Chondrocyte (in vitro differentiated cells): ENCODE results near the gene GALNT9. TPM values are rescaled to one million over a fixed set of nuclear protein-coding genes. Genes with fewer than 3 reads are reported as not detected.
"Not testable (repeated sequence)": the region's sequence is repeated elsewhere in the genome, so short reads cannot be mapped to it uniquely, and the experiment has no call there.

ENCODE experiments used
- DNase-seq: peaks from one replicate; pipeline ENCODE4 v3.0.0; 2021; ENCODE audit warnings: mixed read lengths, low spot score
- H3K27ac Mint-ChIP-seq: one replicate; pipeline ENCODE4 v1.8.0; 2021; ENCODE audit warnings: mild to moderate bottlenecking, moderate library complexity, mixed read lengths; ENCODE audit not compliant: unreplicated experiment
- H3K27me3 Mint-ChIP-seq: 2 replicates; pipeline ENCODE4 v1.8.0; 2021; ENCODE audit warnings: low read depth, mixed read lengths
- H3K36me3 Mint-ChIP-seq: 2 replicates; pipeline ENCODE4 v1.8.0; 2021; ENCODE audit warnings: low read depth, mixed read lengths
- H3K4me1 Mint-ChIP-seq: 2 replicates; pipeline ENCODE4 v1.8.0; 2021; ENCODE audit warnings: low read depth, mild to moderate bottlenecking, mixed read lengths
- H3K4me3 Mint-ChIP-seq: one replicate; pipeline ENCODE4 v1.8.0; 2021; ENCODE audit warnings: mild to moderate bottlenecking, moderate library complexity, mixed read lengths; ENCODE audit not compliant: unreplicated experiment
- H3K9me3 Mint-ChIP-seq: 2 replicates; pipeline ENCODE4 v1.8.0; 2021; ENCODE audit warnings: low read depth, mixed read lengths
- total RNA-seq: library from RNA; stranded (reverse); gene quantifications from 3 replicates; pipeline ENCODE4 v1.2.1, GENCODE V29; 2021
- TF ChIP-seq, protein P1 (sequence below): fragments of 200-600 bp; sonication (generic); IDR thresholded peaks from 2 replicates; pipeline ENCODE4 v1.5.0; 2021; ENCODE audit warnings: antibody characterized with exemption, mild to moderate bottlenecking, moderate library complexity

GALNT9 gene
- total RNA-seq, 1 donor from 2014 or later: not detected

DNA sequence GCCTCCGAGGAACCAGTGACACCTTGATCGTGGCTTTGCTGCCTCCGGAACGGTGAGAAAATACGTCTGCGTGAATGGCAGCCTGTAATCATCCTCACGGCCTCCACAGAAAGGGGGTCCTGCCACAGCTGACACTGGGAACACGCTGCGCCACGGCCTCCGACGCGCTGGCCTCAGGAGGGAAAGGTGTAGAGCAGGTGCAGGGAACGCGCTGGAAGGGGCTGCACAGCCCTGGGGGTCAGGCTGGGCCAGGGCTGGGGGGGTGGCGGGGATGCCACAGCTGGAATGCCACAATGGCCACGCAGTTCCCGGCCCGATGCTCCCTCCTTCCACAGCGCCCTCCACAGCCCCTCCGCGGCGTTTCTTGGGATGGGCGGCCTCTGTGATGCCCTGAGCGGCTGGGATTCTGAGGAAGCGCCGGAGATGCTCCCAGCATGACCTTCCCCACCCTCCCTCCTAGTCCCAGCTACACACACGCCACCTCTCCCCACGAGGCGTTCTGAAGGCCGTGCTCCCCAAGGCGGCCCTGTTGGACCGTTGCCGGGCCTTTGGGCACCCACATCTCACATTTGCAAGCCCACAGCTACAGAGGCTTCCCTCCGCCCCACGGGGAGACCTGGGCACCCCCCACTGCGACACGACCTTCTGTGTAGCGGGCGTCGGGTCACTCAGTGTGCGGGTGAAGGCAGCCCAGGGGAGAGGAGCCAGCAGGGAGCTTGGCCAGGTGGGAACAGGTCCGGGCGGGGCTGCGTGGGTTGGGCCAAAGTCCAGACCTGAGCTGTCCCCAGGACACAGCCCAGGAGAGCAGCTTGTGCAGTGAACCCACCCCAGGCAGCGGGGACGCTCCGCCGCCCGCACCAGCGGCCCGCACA is 31.8 kb upstream of the GALNT9 start:
- no peak overlapping the region for H3K4me3 Mint-ChIP-seq
- H3K27ac Mint-ChIP-seq: no peak overlapping the region
- TF ChIP-seq, protein P1, sequence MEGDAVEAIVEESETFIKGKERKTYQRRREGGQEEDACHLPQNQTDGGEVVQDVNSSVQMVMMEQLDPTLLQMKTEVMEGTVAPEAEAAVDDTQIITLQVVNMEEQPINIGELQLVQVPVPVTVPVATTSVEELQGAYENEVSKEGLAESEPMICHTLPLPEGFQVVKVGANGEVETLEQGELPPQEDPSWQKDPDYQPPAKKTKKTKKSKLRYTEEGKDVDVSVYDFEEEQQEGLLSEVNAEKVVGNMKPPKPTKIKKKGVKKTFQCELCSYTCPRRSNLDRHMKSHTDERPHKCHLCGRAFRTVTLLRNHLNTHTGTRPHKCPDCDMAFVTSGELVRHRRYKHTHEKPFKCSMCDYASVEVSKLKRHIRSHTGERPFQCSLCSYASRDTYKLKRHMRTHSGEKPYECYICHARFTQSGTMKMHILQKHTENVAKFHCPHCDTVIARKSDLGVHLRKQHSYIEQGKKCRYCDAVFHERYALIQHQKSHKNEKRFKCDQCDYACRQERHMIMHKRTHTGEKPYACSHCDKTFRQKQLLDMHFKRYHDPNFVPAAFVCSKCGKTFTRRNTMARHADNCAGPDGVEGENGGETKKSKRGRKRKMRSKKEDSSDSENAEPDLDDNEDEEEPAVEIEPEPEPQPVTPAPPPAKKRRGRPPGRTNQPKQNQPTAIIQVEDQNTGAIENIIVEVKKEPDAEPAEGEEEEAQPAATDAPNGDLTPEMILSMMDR: no peak
- H3K27me3 Mint-ChIP-seq: peaks cover 2% of the 10 kb centered on the region
- H3K36me3 Mint-ChIP-seq: no peaks in the 10 kb centered on the region
- peak; percentile 85 for DNase-seq
- H3K4me1 Mint-ChIP-seq: peaks cover 6% of the 10 kb centered on the region
- no peaks in the 10 kb centered on the region for H3K9me3 Mint-ChIP-seq

DNA sequence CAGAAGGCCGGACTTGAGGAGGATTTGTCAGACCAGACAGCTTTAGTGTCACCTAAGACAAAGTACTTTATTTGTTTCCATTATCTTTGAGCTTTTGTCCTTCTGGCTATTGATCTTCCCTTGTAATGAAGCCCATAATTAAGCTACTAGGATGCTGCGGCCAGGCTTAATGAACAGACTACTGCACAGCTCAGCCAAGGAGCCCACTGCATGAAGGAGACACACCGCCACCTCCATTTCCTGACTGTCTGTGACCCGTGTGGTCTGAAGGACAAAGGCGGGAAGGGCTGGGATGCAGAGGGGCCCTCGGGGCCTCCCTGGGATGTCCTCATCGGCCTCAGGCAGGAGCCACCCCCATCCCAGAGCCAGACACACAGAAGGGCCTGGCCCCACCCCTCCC is 31.0 kb upstream of the GALNT9 start:
- no peak overlapping the region for H3K27ac Mint-ChIP-seq

DNA sequence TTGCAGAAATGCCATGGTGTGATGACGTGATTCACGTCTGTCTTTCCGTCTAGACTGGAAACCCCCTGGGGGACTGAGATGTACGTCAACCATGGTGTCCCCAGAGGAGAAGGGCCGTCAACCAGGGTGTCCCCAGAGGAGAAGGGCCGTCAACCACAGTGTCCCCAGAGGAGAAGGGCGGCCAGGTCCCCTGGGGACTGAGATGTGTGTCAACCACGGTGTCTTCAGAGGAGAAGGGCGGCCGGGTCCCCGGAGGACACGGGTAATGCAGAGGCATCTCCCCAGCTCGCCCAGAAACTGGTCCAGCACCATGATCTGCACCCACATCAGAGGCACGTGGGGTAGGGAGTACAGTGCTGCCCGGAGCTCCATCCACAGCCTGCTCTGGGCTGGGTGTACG is 30.6 kb upstream of the GALNT9 start:
- no peak overlapping the region for H3K4me3 Mint-ChIP-seq
- DNase-seq: peak; percentile 94
- no peaks in the 10 kb centered on the region for H3K9me3 Mint-ChIP-seq
- no peak overlapping the region for H3K27ac Mint-ChIP-seq
- peaks cover 2% of the 10 kb centered on the region for H3K27me3 Mint-ChIP-seq
- H3K36me3 Mint-ChIP-seq: no peaks in the 10 kb centered on the region
- TF ChIP-seq, protein P1: no peak
- peaks cover 6% of the 10 kb centered on the region for H3K4me1 Mint-ChIP-seq

More for the DNA sequence above, 31.0 kb upstream of the GALNT9 start:
- peaks cover 6% of the 10 kb centered on the region for H3K4me1 Mint-ChIP-seq
- peaks cover 2% of the 10 kb centered on the region for H3K27me3 Mint-ChIP-seq
- TF ChIP-seq, protein P1: no peak
- DNase-seq: no peak
- H3K9me3 Mint-ChIP-seq: no peaks in the 10 kb centered on the region
- H3K36me3 Mint-ChIP-seq: no peaks in the 10 kb centered on the region
- H3K4me3 Mint-ChIP-seq: no peak overlapping the region

DNA sequence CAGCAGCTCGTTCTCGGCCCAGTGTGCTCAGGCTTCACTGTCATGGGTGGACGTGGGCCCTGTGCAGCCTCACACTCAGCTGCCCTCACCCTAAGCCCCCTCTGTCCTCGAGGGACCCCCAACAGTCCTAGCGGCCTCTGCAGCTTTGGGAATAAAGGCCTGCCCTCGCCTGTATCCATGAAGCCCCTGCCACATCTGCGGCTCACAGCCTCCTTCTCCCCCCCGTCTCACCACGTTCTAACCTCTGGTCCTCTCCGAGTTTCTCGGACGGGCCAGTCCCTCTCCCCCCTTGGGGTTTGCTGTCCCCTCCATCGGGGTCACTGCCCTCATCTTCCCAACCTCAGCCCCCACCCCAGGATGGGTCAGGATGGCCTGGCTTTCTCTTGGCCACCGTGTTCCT is 30.2 kb upstream of the GALNT9 start:
- Mint-ChIP-seq H3K9me3 (no peaks in the 10 kb centered on the region), H3K4me1 (peaks cover 6% of the 10 kb centered on the region), H3K27me3 (peaks cover 2% of the 10 kb centered on the region), H3K27ac (no peak overlapping the region), H3K4me3 (no peak overlapping the region), H3K36me3 (no peaks in the 10 kb centered on the region)
- TF ChIP-seq, protein P1: no peak
- peak; percentile 75 for DNase-seq

DNA sequence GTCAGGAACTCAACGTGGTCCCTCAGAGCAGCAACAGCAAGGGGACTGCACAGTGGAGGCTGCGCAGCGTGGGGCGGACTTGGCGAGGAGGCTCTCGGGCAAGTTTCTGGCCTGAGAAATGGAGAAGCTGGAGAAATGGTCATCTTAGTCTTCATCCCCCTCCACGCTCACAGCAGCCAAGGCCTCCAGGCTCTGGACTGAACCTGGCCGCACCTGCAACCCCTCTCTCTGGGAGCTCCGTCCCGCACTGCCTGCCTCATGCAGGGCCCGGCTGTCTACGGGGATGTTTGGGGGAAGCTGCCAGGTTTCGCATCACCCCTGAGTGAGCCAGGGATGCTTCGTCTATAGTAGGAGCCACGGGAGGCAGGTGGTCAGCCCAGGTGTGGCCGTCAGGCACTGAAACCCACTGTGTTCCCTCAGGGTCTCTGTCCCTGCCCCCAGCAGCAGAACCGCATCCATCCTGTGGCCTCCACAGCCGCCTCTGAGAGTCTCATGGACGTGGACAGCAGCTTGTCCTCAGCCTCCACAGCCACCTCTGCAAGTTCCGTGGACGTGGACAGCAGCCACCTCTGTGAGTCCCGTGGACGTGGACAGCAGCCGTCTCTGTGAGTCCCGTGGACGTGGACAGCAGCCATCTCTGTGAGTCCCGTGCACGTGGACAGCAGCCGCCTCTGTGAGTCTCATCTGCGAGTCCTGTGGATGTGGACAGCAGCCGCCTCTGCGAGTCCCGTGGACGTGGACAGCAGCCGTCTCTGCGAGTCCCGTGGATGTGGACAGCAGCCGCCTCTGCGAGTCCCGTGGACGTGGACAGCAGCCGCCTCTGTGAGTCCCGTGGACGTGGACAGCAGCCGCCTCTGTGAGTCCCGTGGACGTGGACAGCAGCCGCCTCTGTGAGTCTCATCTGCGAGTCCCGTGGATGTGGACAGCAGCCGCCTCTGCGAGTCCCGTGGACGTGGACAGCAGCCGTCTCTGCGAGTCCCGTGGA is 29.1 kb upstream of the GALNT9 start:
- not testable (repeated sequence) for H3K36me3 Mint-ChIP-seq, H3K27me3 Mint-ChIP-seq, H3K4me3 Mint-ChIP-seq, H3K4me1 Mint-ChIP-seq, H3K27ac Mint-ChIP-seq, H3K9me3 Mint-ChIP-seq
- DNase-seq: peak; percentile 91
